Natural killer cell (primary cell): Measurements from ENCODE around the gene MYL5. TPM values are rescaled to one million over a fixed set of nuclear protein-coding genes. Genes with fewer than 3 reads are reported as not detected.

ENCODE experiments used
- ATAC-seq, 3 donors: fragments of 150-1000 bp in 2 of 3; fragments of 200-7000 bp in 1 of 3; cut with Tn5 transposase; 1 replicate in 1 of 3; 2 replicates in 2 of 3; pipeline ENCODE4 v1.10.0; 2021; ENCODE audit warnings: mild to moderate bottlenecking in 2 of 3, moderate library complexity in 2 of 3
- DNase-seq, 2 donors: peaks; one replicate each; pipeline versions ENCODE4 v3.0.0 to v3.0.0-alpha.2; 2013 to 2021; ENCODE audit warnings: mixed read lengths in 1 of 2
- H3K27ac ChIP-seq: one replicate; pipeline ENCODE4 v1.5.1; 2013; ENCODE audit warnings: mild to moderate bottlenecking, low read length
- H3K27me3 ChIP-seq: one replicate; pipeline ENCODE4 v1.6.1; 2013; ENCODE audit warnings: low read length; ENCODE audit not compliant: control insufficient read depth, insufficient read depth
- H3K36me3 ChIP-seq: one replicate; pipeline ENCODE4 v1.6.1; 2013; ENCODE audit warnings: low read length; ENCODE audit not compliant: control insufficient read depth, insufficient read depth
- H3K4me1 ChIP-seq: one replicate; pipeline ENCODE4 v1.6.1; 2013; ENCODE audit warnings: low read length; ENCODE audit not compliant: control insufficient read depth, insufficient read depth
- H3K4me3 ChIP-seq: one replicate; pipeline ENCODE4 v1.5.1; 2013; ENCODE audit warnings: low read length
- H3K9me3 ChIP-seq: one replicate; pipeline ENCODE4 v1.6.1; 2013; ENCODE audit warnings: low read length; ENCODE audit not compliant: control insufficient read depth, insufficient read depth
- H3K27ac Mint-ChIP-seq, 2 donors: one replicate each; pipeline ENCODE4 v1.8.0; 2022; ENCODE audit warnings: mild to moderate bottlenecking in 2 of 2, mixed read lengths in 2 of 2, moderate library complexity in 1 of 2
- H3K27me3 Mint-ChIP-seq, 2 donors: one replicate each; pipeline ENCODE4 v1.8.0; 2022; ENCODE audit warnings: low read depth in 2 of 2, mixed read lengths in 2 of 2
- H3K36me3 Mint-ChIP-seq: one replicate; pipeline ENCODE4 v1.8.0; 2022; ENCODE audit warnings: mixed read lengths
- H3K4me1 Mint-ChIP-seq, 2 donors: one replicate each; pipeline ENCODE4 v1.8.0; 2022; ENCODE audit warnings: mixed read lengths in 2 of 2
- H3K4me3 Mint-ChIP-seq: one replicate; pipeline ENCODE4 v1.8.0; 2022; ENCODE audit warnings: mild to moderate bottlenecking, moderate library complexity, mixed read lengths
- H3K9me3 Mint-ChIP-seq, 2 donors: one replicate each; pipeline ENCODE4 v1.8.0; 2022; ENCODE audit warnings: mixed read lengths in 2 of 2
- WGBS: methylation state at CpG from one replicate; pipeline ENCODE4 v1.1.7; 2013; ENCODE audit warnings: missing lambda C conversion rate; ENCODE audit not compliant: insufficient coverage; 5-methylcytosine and 5-hydroxymethylcytosine counted together
- intact Hi-C: fragments of 100-400 bp; cut with micrococcal nuclease; formaldehyde crosslinking; loops from one replicate; pipeline ENCODE4 v1.14.2; 2022
- total RNA-seq, 4 donors: library from RNA; stranded (reverse); fragments of 120-200 nt in 1 of 4; gene quantifications; one replicate each; pipeline versions ENCODE4 v1.2.3 to v1.2.4, GENCODE V29; 2013 to 2022
- TF ChIP-seq, protein P1 (sequence below): fragments of 200-600 bp; IDR thresholded peaks from one replicate; pipeline ENCODE4 v1.8.0; 2022; ENCODE audit warnings: antibody characterized with exemption

The MYL5 gene, protein sequence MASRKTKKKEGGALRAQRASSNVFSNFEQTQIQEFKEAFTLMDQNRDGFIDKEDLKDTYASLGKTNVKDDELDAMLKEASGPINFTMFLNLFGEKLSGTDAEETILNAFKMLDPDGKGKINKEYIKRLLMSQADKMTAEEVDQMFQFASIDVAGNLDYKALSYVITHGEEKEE
- 10 to 100 TPM; 23.4 to 39.5 (median 30.1) TPM for total RNA-seq
- total RNA-seq (2013), result 12.9 TPM

DNA sequence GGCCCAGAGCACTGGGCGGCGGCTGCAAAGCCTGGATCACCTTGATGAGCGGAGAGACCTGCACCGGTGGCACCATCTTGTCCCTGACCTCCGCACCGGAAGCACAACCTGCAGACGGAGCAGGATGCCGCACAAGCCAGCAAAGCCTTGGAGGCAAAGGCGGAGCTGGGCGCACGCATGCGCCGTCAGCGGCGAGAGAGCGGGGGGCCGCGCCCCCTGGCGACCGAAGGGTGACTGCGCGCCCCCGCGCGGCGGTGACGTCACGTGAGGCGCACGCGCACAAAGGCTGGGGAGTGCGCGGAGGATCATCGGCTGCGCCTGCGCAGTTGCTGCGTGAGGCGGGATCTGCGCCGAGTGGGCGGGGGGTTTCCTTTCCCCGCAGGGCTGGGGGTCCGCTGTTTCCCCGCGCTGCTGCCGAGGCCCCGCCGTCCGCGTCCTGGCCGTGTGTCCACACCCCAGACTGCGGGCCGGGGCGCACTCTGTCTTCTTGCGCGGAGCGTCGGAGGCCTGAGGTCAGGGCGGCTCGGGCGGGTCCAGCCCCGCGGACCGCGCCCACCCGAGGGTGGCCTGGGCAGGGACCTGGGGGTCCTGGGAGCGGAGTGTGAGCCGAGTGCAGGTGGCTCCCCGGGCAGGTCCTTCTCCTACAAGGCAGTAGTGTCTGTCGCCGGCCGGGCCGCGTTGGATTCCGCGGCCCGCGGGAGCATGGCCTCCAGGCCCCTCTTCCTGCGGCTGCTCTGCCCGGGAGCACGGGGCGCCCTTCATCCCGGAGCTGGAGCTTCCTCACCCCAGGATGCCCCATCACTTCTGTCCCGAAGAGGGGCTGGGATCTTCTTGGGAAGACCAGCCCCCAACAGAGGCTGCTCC is at the start of gene MYL5, which contains the start of gene ATP5ME:
Gene MYL5 (plus strand): TSS at position 371 of the 864 bp plus-strand sequence. CDS start 3,485 bp downstream, outside the sequence.
Gene ATP5ME (minus strand): TSS at position 105 of the 864 bp plus-strand sequence. CDS start 29 bp downstream, at position 76.
- ATAC-seq, result peak; percentile 90 to 97 (median 92)
- peak within 1 kb of the TSS; percentile 88 for H3K4me3 Mint-ChIP-seq
- Histone ChIP-seq H3K27ac (peak within 1 kb of the TSS; percentile 92), H3K9me3 (no peaks in the 10 kb centered on the region), H3K4me3 (peak within 1 kb of the TSS; percentile 61), H3K4me1 (peaks cover 36% of the 10 kb centered on the region), H3K36me3 (peaks cover 17% of the 10 kb centered on the region), H3K27me3 (no peaks in the 10 kb centered on the region)
- H3K4me1 Mint-ChIP-seq, result peaks cover 7 to 14% of the 10 kb centered on the region in 2 donors
- TF ChIP-seq, protein P1, sequence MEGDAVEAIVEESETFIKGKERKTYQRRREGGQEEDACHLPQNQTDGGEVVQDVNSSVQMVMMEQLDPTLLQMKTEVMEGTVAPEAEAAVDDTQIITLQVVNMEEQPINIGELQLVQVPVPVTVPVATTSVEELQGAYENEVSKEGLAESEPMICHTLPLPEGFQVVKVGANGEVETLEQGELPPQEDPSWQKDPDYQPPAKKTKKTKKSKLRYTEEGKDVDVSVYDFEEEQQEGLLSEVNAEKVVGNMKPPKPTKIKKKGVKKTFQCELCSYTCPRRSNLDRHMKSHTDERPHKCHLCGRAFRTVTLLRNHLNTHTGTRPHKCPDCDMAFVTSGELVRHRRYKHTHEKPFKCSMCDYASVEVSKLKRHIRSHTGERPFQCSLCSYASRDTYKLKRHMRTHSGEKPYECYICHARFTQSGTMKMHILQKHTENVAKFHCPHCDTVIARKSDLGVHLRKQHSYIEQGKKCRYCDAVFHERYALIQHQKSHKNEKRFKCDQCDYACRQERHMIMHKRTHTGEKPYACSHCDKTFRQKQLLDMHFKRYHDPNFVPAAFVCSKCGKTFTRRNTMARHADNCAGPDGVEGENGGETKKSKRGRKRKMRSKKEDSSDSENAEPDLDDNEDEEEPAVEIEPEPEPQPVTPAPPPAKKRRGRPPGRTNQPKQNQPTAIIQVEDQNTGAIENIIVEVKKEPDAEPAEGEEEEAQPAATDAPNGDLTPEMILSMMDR, result peak; percentile 84
- peak; percentile 99 for DNase-seq
- intact Hi-C loops, result loop anchor here (1.0 kb wide), 1 partner anchor 430 kb away; no protein-coding TSS in a partner anchor
- H3K36me3 Mint-ChIP-seq, result no peaks in the 10 kb centered on the region
- H3K27ac Mint-ChIP-seq, result peak within 1 kb of the TSS; percentile 81 to 92
- under 1% methylated on average over 84 of the region's 84 CpGs for WGBS
- H3K9me3 Mint-ChIP-seq, result no peaks in the 10 kb centered on the region
- H3K27me3 Mint-ChIP-seq, result no peaks in the 10 kb centered on the region

DNA sequence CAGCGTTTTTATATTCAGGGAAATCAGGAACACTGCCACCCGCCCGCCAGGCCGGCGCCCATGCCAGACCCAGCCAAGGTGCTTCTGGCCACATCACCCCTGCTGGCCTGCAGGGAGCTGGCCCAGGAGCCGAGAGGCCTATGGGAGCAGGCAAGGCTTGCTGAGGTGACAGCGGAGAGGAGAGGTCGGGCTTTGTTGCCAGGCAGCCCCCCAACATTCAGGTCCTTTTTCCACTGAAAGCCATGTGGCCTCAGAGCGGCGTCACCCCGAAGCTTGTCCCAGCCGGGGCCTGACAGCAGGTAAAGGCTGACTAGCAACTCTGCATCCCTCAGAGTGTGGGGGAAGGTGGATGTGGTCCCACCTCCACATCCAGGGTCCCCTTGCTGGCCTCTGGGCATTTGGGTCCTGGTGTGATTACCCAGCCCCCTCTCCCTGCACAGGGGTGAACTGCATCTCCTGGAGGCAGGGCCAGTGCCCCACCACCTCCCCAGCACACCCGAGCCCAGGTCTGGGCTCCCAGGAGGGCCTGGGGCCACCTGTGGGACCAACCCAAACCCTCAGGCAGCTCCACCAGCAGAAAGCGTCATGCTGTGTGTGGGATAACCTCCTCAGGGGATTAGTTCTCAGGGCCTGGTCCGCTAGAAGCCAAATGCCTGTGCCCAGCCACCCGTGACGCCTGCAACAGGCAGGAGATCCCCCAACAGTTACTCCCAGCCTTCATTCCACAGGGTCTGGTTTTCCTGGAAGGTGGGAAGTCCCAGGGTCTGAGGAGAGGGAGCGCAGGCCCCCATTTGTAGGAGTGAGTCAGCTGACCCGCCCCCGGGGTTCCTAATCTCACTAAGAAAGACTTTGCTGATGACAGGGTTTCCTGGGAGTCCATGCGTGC is 49.4 kb upstream of the MYL5 start, which contains the start of gene PDE6B:
Gene PDE6B (plus strand): TSS at position 869 of the 886 bp plus-strand sequence. CDS start 54 bp downstream, outside the sequence.
- DNase-seq, result no peak
- H3K36me3 Mint-ChIP-seq, result no peaks in the 10 kb centered on the region
- 90% methylated on average over 21 of the region's 21 CpGs for WGBS

DNA sequence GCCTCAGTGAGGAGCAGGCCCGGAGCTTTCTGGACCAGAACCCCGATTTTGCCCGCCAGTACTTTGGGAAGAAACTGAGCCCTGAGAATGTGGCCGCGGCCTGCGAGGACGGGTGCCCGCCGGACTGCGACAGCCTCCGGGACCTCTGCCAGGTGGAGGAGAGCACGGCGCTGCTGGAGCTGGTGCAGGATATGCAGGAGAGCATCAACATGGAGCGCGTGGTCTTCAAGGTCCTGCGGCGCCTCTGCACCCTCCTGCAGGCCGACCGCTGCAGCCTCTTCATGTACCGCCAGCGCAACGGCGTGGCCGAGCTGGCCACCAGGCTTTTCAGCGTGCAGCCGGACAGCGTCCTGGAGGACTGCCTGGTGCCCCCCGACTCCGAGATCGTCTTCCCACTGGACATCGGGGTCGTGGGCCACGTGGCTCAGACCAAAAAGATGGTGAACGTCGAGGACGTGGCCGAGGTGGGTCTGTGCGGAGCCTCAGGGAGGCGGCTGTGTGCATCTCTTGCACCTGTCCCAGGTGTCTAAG is 48.6 kb upstream of the MYL5 start:
- no peak for DNase-seq

More for the DNA sequence above, 49.4 kb upstream of the MYL5 start, which contains the start of gene PDE6B:
- Histone ChIP-seq H3K9me3 (no peaks in the 10 kb centered on the region), H3K27me3 (no peaks in the 10 kb centered on the region), H3K27ac (no peak within 1 kb of the TSS), H3K36me3 (no peaks in the 10 kb centered on the region), H3K4me1 (no peaks in the 10 kb centered on the region), H3K4me3 (no peak within 1 kb of the TSS)
- H3K27ac Mint-ChIP-seq, result no peak within 1 kb of the TSS
- H3K4me3 Mint-ChIP-seq, result no peak within 1 kb of the TSS
- peaks cover 0 to 2% of the 10 kb centered on the region in 2 donors for H3K27me3 Mint-ChIP-seq
- intact Hi-C loops, result no loop called here
- ATAC-seq, result no peak
- no peaks in the 10 kb centered on the region for H3K9me3 Mint-ChIP-seq
- TF ChIP-seq, protein P1, result no peak
- H3K4me1 Mint-ChIP-seq, result peaks cover 0 to 4% of the 10 kb centered on the region in 2 donors

More for the DNA sequence above, 48.6 kb upstream of the MYL5 start:
- Mint-ChIP-seq H3K27me3 (peaks cover 0 to 2% of the 10 kb centered on the region in 2 donors), H3K4me3 (no peak overlapping the region), H3K9me3 (no peaks in the 10 kb centered on the region), H3K4me1 (peaks cover 0 to 4% of the 10 kb centered on the region in 2 donors), H3K36me3 (no peaks in the 10 kb centered on the region), H3K27ac (no peak overlapping the region)
- WGBS, result 94% methylated on average over 39 of the region's 39 CpGs
- no peaks in the 10 kb centered on the region for H3K27me3 ChIP-seq
- H3K36me3 ChIP-seq, result no peaks in the 10 kb centered on the region
- intact Hi-C loops, result no loop called here
- no peaks in the 10 kb centered on the region for H3K9me3 ChIP-seq
- H3K4me1 ChIP-seq, result no peaks in the 10 kb centered on the region
- no peak overlapping the region for H3K27ac ChIP-seq
- TF ChIP-seq, protein P1, result no peak
- ATAC-seq, result no peak
- H3K4me3 ChIP-seq, result no peak overlapping the region
